ENCODE measurements around the gene EFNA2.

EFNA2 gene

DNA sequence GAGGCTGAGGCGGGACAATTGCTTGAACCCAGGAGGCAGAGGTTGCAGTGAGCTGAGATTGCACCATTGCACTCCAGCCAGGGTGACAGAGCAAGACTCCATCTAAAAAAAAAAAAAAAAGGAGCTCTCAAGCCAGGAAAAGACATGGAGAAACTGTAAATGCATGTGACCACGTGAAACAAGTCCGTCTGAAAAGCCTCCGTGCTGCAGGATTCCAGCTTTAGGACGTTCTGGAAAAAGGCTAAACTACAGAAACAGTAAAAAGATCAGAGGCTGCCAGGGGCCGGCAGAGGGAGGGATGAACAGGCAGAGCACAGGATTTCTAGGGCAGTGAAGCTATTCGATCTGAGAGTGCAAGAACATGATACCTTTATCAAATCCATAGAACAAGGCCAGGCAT, 57.4 kb downstream of the EFNA2 start:
- TF ChIP-seq CREB5 (CRISPR knock-in tag; IDR thresholded peaks at IDR 0.05; ENCODE audit: low read depth): no peak
- ATAC-seq: no peak

- TF ChIP-seq RARB (CRISPR knock-in tag; IDR thresholded peaks at IDR 0.05) (no peak), SNAI2 (CRISPR knock-in tag; IDR thresholded peaks at IDR 0.05) (no peak), OSR1 (CRISPR knock-in tag; IDR thresholded peaks at IDR 0.05) (no peak), GLIS3 (CRISPR knock-in tag; IDR thresholded peaks at IDR 0.05) (no peak), CREB5 (CRISPR knock-in tag; IDR thresholded peaks at IDR 0.05; ENCODE audit: low read depth) (no peak), PATZ1 (CRISPR knock-in tag; IDR thresholded peaks at IDR 0.05; ENCODE audit: borderline replicate concordance) (no peak), POU6F1 (CRISPR knock-in tag; IDR thresholded peaks at IDR 0.05; ENCODE audit: borderline replicate concordance, low read depth) (no peak), CSDC2 (CRISPR knock-in tag; IDR thresholded peaks at IDR 0.05) (no peak), TCF4 (CRISPR knock-in tag; IDR thresholded peaks at IDR 0.05; ENCODE audit: borderline replicate concordance) (no peak), ZFP30 (CRISPR knock-in tag; IDR thresholded peaks at IDR 0.05) (no peak), ZNF70 (CRISPR knock-in tag; IDR thresholded peaks at IDR 0.05) (no peak)
- ATAC-seq: no peak
Observed at GRCh38 chr19:1349211-1349610, 63.5 kb downstream of the EFNA2 start.

DNA sequence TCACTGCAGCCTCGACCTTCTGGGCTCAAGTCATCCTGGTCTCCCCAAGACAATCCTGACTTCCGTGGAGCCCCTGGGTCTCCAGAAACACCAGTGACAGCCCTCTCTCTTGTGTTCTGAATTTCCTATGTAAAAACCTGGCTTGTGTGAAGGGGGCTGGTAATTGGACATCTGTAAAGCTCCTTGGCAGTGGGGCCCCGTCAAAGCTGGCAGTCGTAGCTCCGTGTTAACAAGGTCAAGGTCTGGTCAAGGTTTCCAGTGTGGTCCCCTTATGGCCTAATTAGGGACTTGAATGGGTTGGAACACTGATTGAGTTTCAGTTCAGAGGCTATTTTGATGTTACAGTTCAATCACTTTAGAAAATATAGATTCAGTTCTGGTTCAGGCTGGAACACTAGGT, 65.2 kb downstream of the EFNA2 start:
- no peak for ATAC-seq
- TF ChIP-seq CREB5 (CRISPR knock-in tag; IDR thresholded peaks at IDR 0.05; ENCODE audit: low read depth) (no peak), TOX (CRISPR knock-in tag; IDR thresholded peaks at IDR 0.05; ENCODE audit: borderline replicate concordance) (no peak)
